Endothelial cell of umbilical vein (primary cell): ENCODE results near the gene SBK3. TPM values are rescaled to one million over a fixed set of nuclear protein-coding genes. Genes with fewer than 3 reads are reported as not detected.

Experiments used
- BruUV-seq: library from RNA; stranded (reverse); fragments of 400-500 nt; replicated peaks from 2 replicates; lab custom pipeline; 2021; lab: Mats Ljungman, UMichigan
- CTCF ChIA-PET: fragments of 300-600, 350-600 bp; sonication (Branson Sonifier 250); formaldehyde crosslinking; loops from one replicate; lab custom pipeline; 2021; ENCODE audit warnings: antibody characterized with exemption, inconsistent platforms; lab: Charles Lee
- POLR2A ChIA-PET: fragments of 300-600, 350-600 bp; sonication (Branson Sonifier 250); formaldehyde crosslinking; loops from one replicate; lab custom pipeline; 2021; ENCODE audit warnings: antibody characterized with exemption, inconsistent platforms; lab: Charles Lee
- DNase-seq: peaks from one replicate; pipeline ENCODE4 v3.0.0-alpha.2; 2011; ENCODE audit warnings: low read depth, low spot score
- FAIRE-seq: peaks from 2 replicates; lab custom pipeline; 2011; peaks lifted over from hg19 to GRCh38; lab: Jason Lieb, UNC
- H2AFZ ChIP-seq: 2 replicates; pipeline ENCODE4 v1.6.0; 2012; ENCODE audit warnings: low read depth, low read length, control low read depth, inconsistent platforms
- H3K27ac ChIP-seq: 2 replicates; pipeline ENCODE4 v1.5.1; 2011; ENCODE audit warnings: low read depth, mild to moderate bottlenecking, control low read depth, low read length, moderate library complexity; ENCODE audit not compliant: insufficient read depth
- H3K27me3 ChIP-seq, 2 experiments: 2 replicates each; pipeline versions ENCODE4 v1.6.0 to v1.6.1; 2011; ENCODE audit warnings: low read length in 2 of 2, mixed read lengths in 1 of 2; ENCODE audit not compliant: control insufficient read depth in 2 of 2, insufficient read depth in 2 of 2
- H3K36me3 ChIP-seq, 2 experiments: 2 replicates in 1 of 2; 3 replicates in 1 of 2; pipeline ENCODE4 v1.5.1; 2011; ENCODE audit warnings: low read length in 2 of 2, mild to moderate bottlenecking in 1 of 2, moderate library complexity in 1 of 2; ENCODE audit not compliant: control insufficient read depth in 2 of 2, insufficient read depth in 2 of 2; ENCODE audit errors: extremely low read depth in 1 of 2
- H3K4me1 ChIP-seq: 3 replicates; pipeline ENCODE4 v1.5.1; 2011; ENCODE audit warnings: mild to moderate bottlenecking, low read length; ENCODE audit not compliant: control insufficient read depth, insufficient read depth; ENCODE audit errors: extremely low read depth
- H3K4me2 ChIP-seq: 2 replicates; pipeline ENCODE4 v1.6.1; 2011; ENCODE audit warnings: low read length, control low read depth, mixed read lengths; ENCODE audit not compliant: insufficient read depth
- H3K4me3 ChIP-seq, 3 experiments: fragments of 200-600 bp in 1 of 3; sonication (generic), shearing (Covaris generic) in 1 of 3; replicated peaks in 1 of 3; 2 replicates each; pipeline ENCODE4 v1.5.1; 2011 to 2016; ENCODE audit warnings: control low read depth in 3 of 3, low read length in 3 of 3, mild to moderate bottlenecking in 2 of 3, inconsistent platforms in 1 of 3, low read depth in 1 of 3, moderate library complexity in 1 of 3; ENCODE audit not compliant: insufficient read depth in 1 of 3
- H3K79me2 ChIP-seq: 2 replicates; pipeline ENCODE4 v1.6.0; 2012; ENCODE audit warnings: low read length, inconsistent platforms; ENCODE audit not compliant: control insufficient read depth, insufficient read depth
- H3K9ac ChIP-seq: replicated peaks from 2 replicates; pipeline ENCODE3; 2011; ENCODE audit warnings: low read length, control low read depth; ENCODE audit not compliant: insufficient read depth; ENCODE audit errors: extremely low read depth
- H3K9me1 ChIP-seq: replicated peaks from 3 replicates; pipeline ENCODE4 v1.6.0; 2011; ENCODE audit warnings: mild to moderate bottlenecking, low read length; ENCODE audit not compliant: control insufficient read depth, insufficient read depth; ENCODE audit errors: extremely low read depth
- H3K9me3 ChIP-seq: replicated peaks from 2 replicates; pipeline ENCODE4 v1.5.1; 2012; ENCODE audit warnings: low read length, inconsistent platforms; ENCODE audit not compliant: control insufficient read depth, insufficient read depth
- H4K20me1 ChIP-seq: replicated peaks from 2 replicates; pipeline ENCODE3; 2011; ENCODE audit warnings: mild to moderate bottlenecking, low read length; ENCODE audit not compliant: control insufficient read depth, insufficient read depth; ENCODE audit errors: extremely low read depth
- FOS ChIP-seq: IDR thresholded peaks from 2 replicates; pipeline ENCODE4 v1.6.1; 2011; ENCODE audit warnings: mild to moderate bottlenecking, low read length, moderate library complexity, borderline replicate concordance; ENCODE audit not compliant: insufficient read depth
- JUN ChIP-seq: IDR thresholded peaks from 2 replicates; pipeline ENCODE4 v1.6.1; 2011; ENCODE audit warnings: borderline replicate concordance, low read depth; ENCODE audit not compliant: insufficient read length, insufficient read depth
- POLR2A ChIP-seq: IDR thresholded peaks from 2 replicates; pipeline ENCODE4 v1.6.1; 2012; ENCODE audit warnings: low read depth, mild to moderate bottlenecking, control low read depth, low read length
- POLR2AphosphoS5 ChIP-seq: IDR thresholded peaks from 2 replicates; pipeline ENCODE4 v1.6.1; 2012; ENCODE audit warnings: low read depth, mild to moderate bottlenecking, control low read depth, low read length, moderate library complexity; ENCODE audit not compliant: insufficient read depth
- dilution Hi-C: fragments of 300-500 bp; cut with MboI; formaldehyde crosslinking; loops from one replicate; pipeline ENCODE4 v1.15.0; 2019; ENCODE audit warnings: low sequenced_read_pairs; ENCODE audit not compliant: extremely low pct_ligation_motif_present
- intact Hi-C: fragments of 100-400 bp; cut with micrococcal nuclease; formaldehyde crosslinking; loops from one replicate; pipeline ENCODE4 v1.10.0; 2022
- polyA plus RNA-seq, 4 experiments: library from polyadenylated mRNA; depleted of rRNA in 3 of 4; stranded (reverse) in 3 of 4; unstranded in 1 of 4; fragments of >200 nt; gene quantifications; 2 replicates each; pipeline versions ENCODE4 v1.2.1 to v1.2.3, GENCODE V29; 2011 to 2012; ENCODE audit warnings: missing spikeins in 1 of 4
- total RNA-seq: library from RNA; stranded (reverse); gene quantifications from 2 replicates; pipeline ENCODE4 v1.2.3, GENCODE V29; 2021
- TF ChIP-seq, protein P1 (sequence below), 2 donors: IDR thresholded peaks; 1 replicate in 1 of 2; 2 replicates in 1 of 2; pipeline ENCODE4 v1.5.1; 2011; ENCODE audit warnings: low read length in 2 of 2, mild to moderate bottlenecking in 2 of 2, moderate library complexity in 2 of 2, control low read depth in 1 of 2, inconsistent platforms in 1 of 2, low read depth in 1 of 2; ENCODE audit not compliant: insufficient read depth in 1 of 2; ENCODE audit errors: extremely low read depth in 1 of 2

SBK3 gene
- total and polyA plus RNA-seq, 2 donors (not counting 3 experiments of a cell fraction or from before 2014, with no cell fraction given), result 0.18 to 0.62 TPM

DNA sequence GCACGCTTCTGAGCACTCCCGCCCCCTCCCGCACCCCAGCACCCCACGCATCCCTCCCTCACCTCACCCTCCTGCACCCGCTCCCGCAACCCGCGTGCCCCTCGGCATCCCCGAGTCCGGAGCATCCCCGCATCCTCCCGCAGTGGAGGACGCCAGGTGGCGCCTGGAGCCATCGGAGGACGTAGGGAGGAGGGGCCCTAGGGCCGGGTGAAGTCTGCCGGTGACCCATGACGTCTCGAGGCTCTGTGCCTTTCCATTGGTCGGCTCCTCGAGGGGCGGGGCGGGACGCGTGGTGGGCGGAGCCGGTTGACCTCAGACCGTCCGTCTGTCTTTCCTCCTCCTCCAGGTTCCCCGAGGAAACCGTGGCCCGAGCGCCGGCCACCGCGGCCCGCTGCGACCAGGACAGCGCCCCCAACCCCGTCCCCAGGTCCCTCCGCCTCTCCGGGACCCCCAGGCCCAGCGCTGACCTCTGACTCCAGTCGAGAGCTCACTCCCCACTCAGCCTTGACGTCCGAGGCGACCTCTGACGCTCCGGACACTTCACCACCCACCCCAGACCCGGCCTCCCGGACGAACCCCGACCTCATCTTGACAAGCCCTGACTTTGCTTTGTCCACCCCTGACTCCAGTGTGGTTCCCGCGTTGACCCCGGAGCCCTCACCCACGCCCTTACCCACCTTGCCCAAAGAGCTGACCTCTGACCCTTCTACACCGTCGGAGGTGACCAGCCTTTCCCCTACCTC is 28.3 kb downstream of the SBK3 start:
- no peaks in the 10 kb centered on the region for H3K9me1 ChIP-seq
- no TSS peak for BruUV-seq

More for the DNA sequence above, 28.3 kb downstream of the SBK3 start:
- CTCF ChIA-PET, result interaction anchor here (0.7 to 2.0 kb wide), 10 partner anchors 9 to 114 kb away, joined by 3 to 40 read pairs (median 5); partner anchors contain the start of genes FIZ1, ZNF524 and ZNF865
- no peaks in the 10 kb centered on the region for H3K27me3 ChIP-seq
- POLR2A ChIA-PET, result interaction anchor here (0.8 kb wide), 1 partner anchor 82 kb away, joined by 3 read pairs; the partner anchor contains the start of gene FIZ1
- intact Hi-C loops (loop anchor here (1.0 to 2.0 kb wide), 6 partner anchors 20 to 115 kb away; partner anchors contain the start of genes FIZ1, SBK2 and ZNF579), dilution Hi-C loops (loop anchor here (10.0 kb wide), 1 partner anchor 88 kb away; the partner anchor contains the start of genes ZNF524 and ZNF865)
- H3K27ac ChIP-seq, result no peak overlapping the region
- peak; percentile 98 for FAIRE-seq
- H3K9me3 ChIP-seq, result no peaks in the 10 kb centered on the region
- H3K4me3 ChIP-seq, result peak overlapping the region in 2 of 3 experiments; percentile 15 to 40
- H3K9ac ChIP-seq, result peak overlapping the region; percentile 4
- peak overlapping the region; percentile 86 for H2AFZ ChIP-seq
- TF ChIP-seq, protein P1, sequence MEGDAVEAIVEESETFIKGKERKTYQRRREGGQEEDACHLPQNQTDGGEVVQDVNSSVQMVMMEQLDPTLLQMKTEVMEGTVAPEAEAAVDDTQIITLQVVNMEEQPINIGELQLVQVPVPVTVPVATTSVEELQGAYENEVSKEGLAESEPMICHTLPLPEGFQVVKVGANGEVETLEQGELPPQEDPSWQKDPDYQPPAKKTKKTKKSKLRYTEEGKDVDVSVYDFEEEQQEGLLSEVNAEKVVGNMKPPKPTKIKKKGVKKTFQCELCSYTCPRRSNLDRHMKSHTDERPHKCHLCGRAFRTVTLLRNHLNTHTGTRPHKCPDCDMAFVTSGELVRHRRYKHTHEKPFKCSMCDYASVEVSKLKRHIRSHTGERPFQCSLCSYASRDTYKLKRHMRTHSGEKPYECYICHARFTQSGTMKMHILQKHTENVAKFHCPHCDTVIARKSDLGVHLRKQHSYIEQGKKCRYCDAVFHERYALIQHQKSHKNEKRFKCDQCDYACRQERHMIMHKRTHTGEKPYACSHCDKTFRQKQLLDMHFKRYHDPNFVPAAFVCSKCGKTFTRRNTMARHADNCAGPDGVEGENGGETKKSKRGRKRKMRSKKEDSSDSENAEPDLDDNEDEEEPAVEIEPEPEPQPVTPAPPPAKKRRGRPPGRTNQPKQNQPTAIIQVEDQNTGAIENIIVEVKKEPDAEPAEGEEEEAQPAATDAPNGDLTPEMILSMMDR (IDR thresholded peaks at IDR 0.05; ENCODE audit: extremely low read depth in 1 of 2, insufficient read depth in 1 of 2, low read depth in 1 of 2, low read length in 2 of 2), result peak; percentile 76 to 95
- TF ChIP-seq POLR2A (peak; percentile 17), FOS (no peak), POLR2AphosphoS5 (peak; percentile 48), JUN (no peak)
- H3K79me2 ChIP-seq, result no peaks in the 10 kb centered on the region
- DNase-seq, result peak; percentile 89
- no peaks in the 10 kb centered on the region for H3K36me3 ChIP-seq
- H3K4me2 ChIP-seq, result peak overlapping the region; percentile 37
- no peaks in the 10 kb centered on the region for H4K20me1 ChIP-seq
- H3K4me1 ChIP-seq, result no peaks in the 10 kb centered on the region
